Mesenchymal stem cell (in vitro differentiated cells and primary cell): Measurements from ENCODE around the gene ERICH6B.
"Not testable (repeated sequence)": the region's sequence is repeated elsewhere in the genome, so short reads cannot be mapped to it uniquely, and the experiment has no call there.

Experiments
- DNase-seq: peaks from one replicate; pipeline ENCODE4 v3.0.0-alpha.2; 2013
- H2AFZ ChIP-seq: one replicate; pipeline ENCODE4 v1.6.1; 2013; ENCODE audit warnings: low read depth, mild to moderate bottlenecking, control low read depth, inconsistent platforms, low read length, moderate library complexity
- H2AK5ac ChIP-seq: 2 replicates; pipeline ENCODE4 v1.6.1; 2013; ENCODE audit warnings: low read length, moderate library complexity, mild to moderate bottlenecking, inconsistent platforms; ENCODE audit not compliant: severe bottlenecking
- H2BK120ac ChIP-seq: one replicate; pipeline ENCODE4 v1.6.1; 2013; ENCODE audit warnings: low read depth, mild to moderate bottlenecking, inconsistent platforms, low read length, moderate library complexity
- H2BK12ac ChIP-seq, 2 experiments: one replicate each; pipeline ENCODE4 v1.6.1; 2013; ENCODE audit warnings: inconsistent platforms in 2 of 2, low read length in 2 of 2, mild to moderate bottlenecking in 2 of 2, moderate library complexity in 2 of 2, control low read depth in 1 of 2
- H2BK15ac ChIP-seq: one replicate; pipeline ENCODE4 v1.6.1; 2013; ENCODE audit warnings: mild to moderate bottlenecking, low read depth, inconsistent platforms; ENCODE audit not compliant: poor library complexity, severe bottlenecking
- H2BK5ac ChIP-seq: 2 replicates; pipeline ENCODE4 v1.6.1; 2013; ENCODE audit warnings: low read depth, mild to moderate bottlenecking, low read length, control low read depth, inconsistent platforms; ENCODE audit not compliant: poor library complexity, severe bottlenecking
- H3K14ac ChIP-seq, 2 experiments: one replicate each; pipeline ENCODE4 v1.6.1; 2013; ENCODE audit warnings: inconsistent platforms in 2 of 2, low read length in 2 of 2, control low read depth in 1 of 2, mild to moderate bottlenecking in 1 of 2, moderate library complexity in 1 of 2
- H3K18ac ChIP-seq, 2 experiments: one replicate each; pipeline ENCODE4 v1.6.1; 2013; ENCODE audit warnings: inconsistent platforms in 2 of 2, low read length in 2 of 2, control low read depth in 1 of 2, low read depth in 1 of 2, mild to moderate bottlenecking in 1 of 2
- H3K23ac ChIP-seq, 2 experiments: one replicate each; pipeline ENCODE4 v1.6.1; 2013; ENCODE audit warnings: inconsistent platforms in 2 of 2, low read length in 2 of 2, mild to moderate bottlenecking in 2 of 2, moderate library complexity in 2 of 2, control low read depth in 1 of 2
- H3K27ac ChIP-seq: 2 replicates; pipeline ENCODE4 v1.5.1; 2013; ENCODE audit warnings: mild to moderate bottlenecking, moderate library complexity, low read length, control low read depth, inconsistent platforms; ENCODE audit not compliant: poor library complexity, severe bottlenecking
- H3K27me3 ChIP-seq, 2 experiments: 2 replicates each; pipeline versions ENCODE4 v1.6.1 to v1.7.0; 2013; ENCODE audit warnings: low read length in 2 of 2, mild to moderate bottlenecking in 2 of 2, moderate library complexity in 2 of 2, control low read depth in 1 of 2, inconsistent platforms in 1 of 2; ENCODE audit not compliant: control insufficient read depth in 1 of 2, insufficient read depth in 1 of 2
- H3K36me3 ChIP-seq, 2 experiments: 2 replicates each; pipeline versions ENCODE4 v1.6.1 to v1.7.0; 2013; ENCODE audit warnings: low read length in 2 of 2, control low read depth in 1 of 2, inconsistent platforms in 1 of 2, low read depth in 1 of 2, mild to moderate bottlenecking in 1 of 2; ENCODE audit not compliant: insufficient read depth in 2 of 2, control insufficient read depth in 1 of 2
- H3K4ac ChIP-seq, 2 experiments: one replicate each; pipeline ENCODE4 v1.6.1; 2013; ENCODE audit warnings: inconsistent platforms in 2 of 2, low read length in 2 of 2, mild to moderate bottlenecking in 2 of 2, moderate library complexity in 2 of 2, control low read depth in 1 of 2, low read depth in 1 of 2
- H3K4me1 ChIP-seq: 2 replicates; pipeline ENCODE4 v1.6.1; 2013; ENCODE audit warnings: low read depth, low read length, control low read depth; ENCODE audit not compliant: control insufficient read depth, insufficient read depth
- H3K4me2 ChIP-seq: 2 replicates; pipeline ENCODE4 v1.6.1; 2013; ENCODE audit warnings: low read length, mild to moderate bottlenecking, inconsistent platforms; ENCODE audit not compliant: poor library complexity, severe bottlenecking
- H3K4me3 ChIP-seq, 2 experiments: 2 replicates each; pipeline versions ENCODE4 v1.5.1 to v1.7.0; 2013; ENCODE audit warnings: low read length in 2 of 2, mild to moderate bottlenecking in 2 of 2, control low read depth in 1 of 2, low read depth in 1 of 2; ENCODE audit not compliant: insufficient read depth in 1 of 2
- H3K79me1 ChIP-seq: replicated peaks from 2 replicates; pipeline ENCODE4 v1.6.1; 2013; ENCODE audit warnings: mild to moderate bottlenecking, control low read depth, low read length, inconsistent platforms; ENCODE audit not compliant: poor library complexity, severe bottlenecking
- H3K9ac ChIP-seq: 2 replicates; pipeline ENCODE4 v1.7.0; 2013; ENCODE audit warnings: mild to moderate bottlenecking, low read length, moderate library complexity
- H3K9me3 ChIP-seq: 2 replicates; pipeline ENCODE4 v1.7.0; 2013; ENCODE audit warnings: mild to moderate bottlenecking, low read length; ENCODE audit not compliant: control insufficient read depth
- H4K8ac ChIP-seq: one replicate; pipeline ENCODE4 v1.6.1; 2013; ENCODE audit warnings: inconsistent platforms, mild to moderate bottlenecking, low read length, moderate library complexity
- H4K91ac ChIP-seq: one replicate; pipeline ENCODE4 v1.6.1; 2013; ENCODE audit warnings: mild to moderate bottlenecking, low read length, inconsistent platforms
- WGBS: methylation state at CpG from one replicate; pipeline ENCODE4 v1.1.7; 2013; ENCODE audit warnings: mixed read lengths; 5-methylcytosine and 5-hydroxymethylcytosine counted together

The ERICH6B gene

GRCh38 chr13:45659536-45659935, 44.0 kb upstream of the ERICH6B start:
- Histone ChIP-seq H3K4ac (no peak overlapping the region), H3K4me2 (no peak overlapping the region), H2BK15ac (no peak overlapping the region), H4K91ac (no peak overlapping the region), H3K4me1 (no peaks in the 10 kb centered on the region), H4K8ac (no peak overlapping the region), H3K4me3 (peak overlapping the region in 1 of 2 experiments; percentile 1), H2BK120ac (no peak overlapping the region), H3K9ac (peak overlapping the region; percentile 9), H2BK12ac (no peak overlapping the region), H3K14ac (no peak overlapping the region), H2AK5ac (no peak overlapping the region), H3K23ac (no peak overlapping the region), H3K18ac (no peak overlapping the region), H2BK5ac (no peak overlapping the region), H3K9me3 (peaks cover 13% of the 10 kb centered on the region), H3K27me3 (peaks cover under 1 to 7% of the 10 kb centered on the region in 2 experiments), H3K36me3 (no peaks in the 10 kb centered on the region), H2AFZ (no peak overlapping the region), H3K27ac (no peak overlapping the region), H3K79me1 (no peaks in the 10 kb centered on the region)
- 81% methylated on average over 1 of the region's 3 CpGs for WGBS
- DNase-seq, result no peak

- Histone ChIP-seq H2BK5ac (no peak overlapping the region), H4K91ac (no peak overlapping the region), H2AFZ (no peak overlapping the region), H3K4me2 (no peak overlapping the region), H4K8ac (no peak overlapping the region), H2BK12ac (no peak overlapping the region), H2BK15ac (no peak overlapping the region), H3K18ac (no peak overlapping the region), H3K79me1 (no peaks in the 10 kb centered on the region), H3K9ac (peak overlapping the region; percentile 9), H3K36me3 (no peaks in the 10 kb centered on the region), H2BK120ac (no peak overlapping the region), H3K9me3 (peaks cover 13% of the 10 kb centered on the region), H2AK5ac (no peak overlapping the region), H3K27ac (no peak overlapping the region), H3K27me3 (peaks cover 3 to 14% of the 10 kb centered on the region in 2 experiments), H3K4me3 (no peak overlapping the region), H3K23ac (no peak overlapping the region), H3K4me1 (no peaks in the 10 kb centered on the region), H3K4ac (no peak overlapping the region), H3K14ac (no peak overlapping the region)
- no peak for DNase-seq
- WGBS, result 94% methylated on average over 5 of the region's 5 CpGs
These were observed 43.2 kb upstream of the ERICH6B start for GRCh38 chr13:45658586-45659235.

GRCh38 chr13:45654633-45655349, 39.3 kb upstream of the ERICH6B start:
- H3K18ac ChIP-seq, result no peak overlapping the region

GRCh38 chr13:45645263-45645662, 29.7 kb upstream of the ERICH6B start:
- H3K23ac ChIP-seq, H2BK5ac ChIP-seq, H2AK5ac ChIP-seq, H4K91ac ChIP-seq, H3K79me1 ChIP-seq, H3K18ac ChIP-seq, H3K9ac ChIP-seq, H3K4me2 ChIP-seq, H3K27ac ChIP-seq, DNase-seq, H4K8ac ChIP-seq, H2AFZ ChIP-seq, H3K4me3 ChIP-seq, H3K14ac ChIP-seq, H2BK120ac ChIP-seq, H3K27me3 ChIP-seq, H2BK15ac ChIP-seq, H3K36me3 ChIP-seq, H3K4ac ChIP-seq, H3K4me1 ChIP-seq, H2BK12ac ChIP-seq: not testable (repeated sequence)
- H3K9me3 ChIP-seq, result peaks cover 23% of the 10 kb centered on the region
- WGBS, result 84% methylated on average over 9 of the region's 17 CpGs

More at GRCh38 chr13:45654633-45655349, 39.3 kb upstream of the ERICH6B start:
- Histone ChIP-seq H2BK120ac (no peak overlapping the region), H2AFZ (no peak overlapping the region), H3K14ac (no peak overlapping the region), H4K8ac (no peak overlapping the region), H3K4me3 (no peak overlapping the region), H3K36me3 (no peaks in the 10 kb centered on the region), H3K9ac (no peak overlapping the region), H3K27me3 (peaks cover 9 to 19% of the 10 kb centered on the region in 2 experiments), H3K27ac (no peak overlapping the region), H3K79me1 (no peaks in the 10 kb centered on the region), H3K4ac (no peak overlapping the region), H2BK15ac (no peak overlapping the region), H2AK5ac (no peak overlapping the region), H3K9me3 (peaks cover 13% of the 10 kb centered on the region), H3K4me1 (no peaks in the 10 kb centered on the region), H2BK5ac (no peak overlapping the region), H2BK12ac (no peak overlapping the region), H3K23ac (no peak overlapping the region), H3K4me2 (no peak overlapping the region), H4K91ac (no peak overlapping the region)
- WGBS, result 67% methylated on average over 5 of the region's 5 CpGs
- no peak for DNase-seq
